Panc1 (cell line): ENCODE measurements around the gene COG3. TPM values are rescaled to one million over a fixed set of nuclear protein-coding genes. Genes with fewer than 3 reads are reported as not detected.

ENCODE experiments used
- ATAC-seq: fragments of 200-7000 bp; cut with Tn5 transposase; 2 replicates; pipeline ENCODE4 v1.9.1; 2020; ENCODE audit warnings: mild to moderate bottlenecking, moderate library complexity
- BruUV-seq: library from RNA; stranded (reverse); fragments of 400-500 nt; replicated peaks from 2 replicates; lab custom pipeline; 2021; lab: Mats Ljungman, UMichigan
- CTCF ChIA-PET: fragments of 300-600 bp; sonication (Branson Sonifier 250); formaldehyde crosslinking; loops from one replicate; lab custom pipeline; 2022; ENCODE audit warnings: antibody characterized with exemption; lab: Charles Lee
- POLR2A ChIA-PET: fragments of 300-600 bp; sonication (Branson Sonifier 250); formaldehyde crosslinking; loops from one replicate; lab custom pipeline; 2022; ENCODE audit warnings: antibody characterized with exemption; lab: Charles Lee
- DNase-seq: peaks from one replicate; pipeline ENCODE4 v3.0.0-alpha.2; 2010; ENCODE audit warnings: low read depth, low spot score
- H3K27ac ChIP-seq: 2 replicates; pipeline ENCODE4 v1.5.1; 2011; ENCODE audit warnings: mild to moderate bottlenecking, low read length, inconsistent platforms
- H3K27me3 ChIP-seq: fragments of 200-500 bp; sonication (Bioruptor generic); 2 replicates; pipeline ENCODE4 v1.6.0; 2014; ENCODE audit warnings: low read length, inconsistent platforms; ENCODE audit not compliant: control insufficient read depth, insufficient read depth
- H3K36me3 ChIP-seq: fragments of 200-500 bp; sonication (Bioruptor generic); 2 replicates; pipeline ENCODE4 v1.5.1; 2014; ENCODE audit warnings: inconsistent platforms, mild to moderate bottlenecking, low read length, moderate library complexity; ENCODE audit not compliant: control insufficient read depth, insufficient read depth
- H3K4me1 ChIP-seq: 2 replicates; pipeline ENCODE4 v1.5.1; 2011; ENCODE audit warnings: inconsistent platforms, mild to moderate bottlenecking, low read length, moderate library complexity; ENCODE audit not compliant: control insufficient read depth, insufficient read depth
- H3K4me3 ChIP-seq, 2 experiments: 2 replicates each; pipeline ENCODE4 v1.5.1; 2011 to 2012; ENCODE audit warnings: low read depth in 2 of 2, low read length in 2 of 2, mild to moderate bottlenecking in 2 of 2, inconsistent platforms in 1 of 2, moderate library complexity in 1 of 2
- H3K9me3 ChIP-seq: fragments of 200-500 bp; sonication (Bioruptor generic); 2 replicates; pipeline ENCODE4 v1.5.1; 2014; ENCODE audit warnings: low read depth, mild to moderate bottlenecking, inconsistent platforms, low read length, moderate library complexity; ENCODE audit not compliant: control insufficient read depth, insufficient read depth
- CTCF ChIP-seq: fragments of 450-650 bp; IDR thresholded peaks from 2 replicates; pipeline ENCODE4 v1.5.1; 2017; ENCODE audit warnings: mild to moderate bottlenecking
- POLR2AphosphoS5 ChIP-seq: IDR thresholded peaks from 2 replicates; pipeline ENCODE4 v1.6.1; 2012; ENCODE audit warnings: mild to moderate bottlenecking, low read depth, low read length, moderate library complexity
- REST ChIP-seq, 2 experiments: IDR thresholded peaks; 2 replicates each; pipeline ENCODE4 v1.6.1; 2011 to 2012; ENCODE audit warnings: low read depth in 2 of 2, control low read depth in 1 of 2, low read length in 1 of 2, mild to moderate bottlenecking in 1 of 2, moderate library complexity in 1 of 2; ENCODE audit not compliant: insufficient read depth in 1 of 2
- SIN3A ChIP-seq: IDR thresholded peaks from 2 replicates; pipeline ENCODE4 v1.6.1; 2012; ENCODE audit warnings: low read depth, mild to moderate bottlenecking, low read length, moderate library complexity, borderline replicate concordance; ENCODE audit not compliant: insufficient read depth
- TCF7L2 ChIP-seq: IDR thresholded peaks from 2 replicates; pipeline ENCODE4 v1.6.1; 2011; ENCODE audit warnings: mild to moderate bottlenecking, low read depth, low read length, inconsistent platforms
- in situ Hi-C: cut with HindIII; loops from 2 replicates; pipeline ENCODE4 v1.10.0; 2016; ENCODE audit warnings: low sequenced_read_pairs, low pct_unique_long_range_greater_than_20kb
- intact Hi-C: fragments of 100-400 bp; cut with micrococcal nuclease; formaldehyde crosslinking; loops from one replicate; pipeline ENCODE4 v1.10.0; 2022; ENCODE audit not compliant: unreplicated experiment
- total RNA-seq: library from RNA; stranded (reverse); gene quantifications from one replicate; pipeline ENCODE4 v1.2.1, GENCODE V29; 2021; ENCODE audit not compliant: unreplicated experiment

COG3 gene
- total RNA-seq, 1 experiment from 2014 or later: 13.6 TPM

GRCh38 chr13:45439008-45439407 lies 25.7 kb upstream of the COG3 start:
- POLR2A ChIA-PET: no interaction called here
- Histone ChIP-seq H3K36me3 (no peaks in the 10 kb centered on the region), H3K27ac (no peak overlapping the region), H3K4me3 (no peak overlapping the region), H3K27me3 (no peaks in the 10 kb centered on the region), H3K4me1 (no peaks in the 10 kb centered on the region), H3K9me3 (no peaks in the 10 kb centered on the region)
- intact Hi-C loops: no loop called here
- no TSS peak for BruUV-seq
- CTCF ChIA-PET: no interaction called here
- ATAC-seq: no peak
- in situ Hi-C loops: no loop called here
- no peak for TF ChIP-seq TCF7L2
- TF ChIP-seq CTCF: no peak
- TF ChIP-seq POLR2AphosphoS5: no peak
- TF ChIP-seq REST (IDR thresholded peaks at IDR 0.05; ENCODE audit: insufficient read depth in 1 of 2, low read depth in 2 of 2, low read length in 1 of 2): no peak
- TF ChIP-seq SIN3A: no peak
- no peak for DNase-seq

- H3K4me1 ChIP-seq: no peaks in the 10 kb centered on the region
- POLR2A ChIA-PET: no interaction called here
- DNase-seq: no peak
- no peak overlapping the region for H3K4me3 ChIP-seq
- no peaks in the 10 kb centered on the region for H3K36me3 ChIP-seq
- in situ Hi-C loops: no loop called here
- no peak for ATAC-seq
- no TSS peak for BruUV-seq
- CTCF ChIA-PET: no interaction called here
- H3K27me3 ChIP-seq: no peaks in the 10 kb centered on the region
- intact Hi-C loops: no loop called here
- TF ChIP-seq POLR2AphosphoS5 (no peak), SIN3A (no peak), REST (IDR thresholded peaks at IDR 0.05; ENCODE audit: insufficient read depth in 1 of 2, low read depth in 2 of 2, low read length in 1 of 2) (no peak), TCF7L2 (no peak), CTCF (no peak)
- H3K27ac ChIP-seq: no peak overlapping the region
- no peaks in the 10 kb centered on the region for H3K9me3 ChIP-seq
Measured at GRCh38 chr13:45439781-45440462, 24.8 kb upstream of the COG3 start.
